PFSK-1 (cell line): ENCODE results near the gene C1orf87.

ENCODE experiments used
- POLR2AphosphoS5 ChIP-seq: IDR thresholded peaks from 2 replicates; pipeline ENCODE4 v1.6.1; 2012; ENCODE audit warnings: low read depth, mild to moderate bottlenecking, control low read depth, low read length, moderate library complexity
- SIN3A ChIP-seq: IDR thresholded peaks from 2 replicates; pipeline ENCODE4 v1.6.1; 2012; ENCODE audit warnings: mild to moderate bottlenecking, low read length, moderate library complexity, borderline replicate concordance; ENCODE audit not compliant: insufficient read depth
- TF ChIP-seq, protein P1 (sequence below), 2 experiments: IDR thresholded peaks; 2 replicates each; pipeline versions ENCODE4 v1.6.1 to v1.8.0; 2011 to 2012; ENCODE audit warnings: low read depth in 2 of 2, low read length in 2 of 2, control low read depth in 1 of 2, inconsistent platforms in 1 of 2, mild to moderate bottlenecking in 1 of 2, moderate library complexity in 1 of 2; ENCODE audit not compliant: insufficient read depth in 1 of 2

- TF ChIP-seq POLR2AphosphoS5 = no peak
- no peak for TF ChIP-seq SIN3A
- TF ChIP-seq, protein P1, sequence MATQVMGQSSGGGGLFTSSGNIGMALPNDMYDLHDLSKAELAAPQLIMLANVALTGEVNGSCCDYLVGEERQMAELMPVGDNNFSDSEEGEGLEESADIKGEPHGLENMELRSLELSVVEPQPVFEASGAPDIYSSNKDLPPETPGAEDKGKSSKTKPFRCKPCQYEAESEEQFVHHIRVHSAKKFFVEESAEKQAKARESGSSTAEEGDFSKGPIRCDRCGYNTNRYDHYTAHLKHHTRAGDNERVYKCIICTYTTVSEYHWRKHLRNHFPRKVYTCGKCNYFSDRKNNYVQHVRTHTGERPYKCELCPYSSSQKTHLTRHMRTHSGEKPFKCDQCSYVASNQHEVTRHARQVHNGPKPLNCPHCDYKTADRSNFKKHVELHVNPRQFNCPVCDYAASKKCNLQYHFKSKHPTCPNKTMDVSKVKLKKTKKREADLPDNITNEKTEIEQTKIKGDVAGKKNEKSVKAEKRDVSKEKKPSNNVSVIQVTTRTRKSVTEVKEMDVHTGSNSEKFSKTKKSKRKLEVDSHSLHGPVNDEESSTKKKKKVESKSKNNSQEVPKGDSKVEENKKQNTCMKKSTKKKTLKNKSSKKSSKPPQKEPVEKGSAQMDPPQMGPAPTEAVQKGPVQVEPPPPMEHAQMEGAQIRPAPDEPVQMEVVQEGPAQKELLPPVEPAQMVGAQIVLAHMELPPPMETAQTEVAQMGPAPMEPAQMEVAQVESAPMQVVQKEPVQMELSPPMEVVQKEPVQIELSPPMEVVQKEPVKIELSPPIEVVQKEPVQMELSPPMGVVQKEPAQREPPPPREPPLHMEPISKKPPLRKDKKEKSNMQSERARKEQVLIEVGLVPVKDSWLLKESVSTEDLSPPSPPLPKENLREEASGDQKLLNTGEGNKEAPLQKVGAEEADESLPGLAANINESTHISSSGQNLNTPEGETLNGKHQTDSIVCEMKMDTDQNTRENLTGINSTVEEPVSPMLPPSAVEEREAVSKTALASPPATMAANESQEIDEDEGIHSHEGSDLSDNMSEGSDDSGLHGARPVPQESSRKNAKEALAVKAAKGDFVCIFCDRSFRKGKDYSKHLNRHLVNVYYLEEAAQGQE (IDR thresholded peaks at IDR 0.05; ENCODE audit: insufficient read depth in 1 of 2, low read depth in 2 of 2, low read length in 2 of 2) = no peak
Observed at GRCh38 chr1:60025552-60025951, 48.0 kb downstream of the C1orf87 start.
